HUES64 (cell line): ENCODE results near the gene THBS1.

Experiments used
- H3K27ac ChIP-seq: 2 replicates; pipeline ENCODE4 v1.7.0; 2013; ENCODE audit warnings: low read depth, low read length, inconsistent platforms
- H3K27me3 ChIP-seq: 2 replicates; pipeline ENCODE4 v1.6.1; 2013; ENCODE audit warnings: mild to moderate bottlenecking, low read length; ENCODE audit not compliant: insufficient read depth
- H3K36me3 ChIP-seq: 2 replicates; pipeline ENCODE4 v1.6.1; 2013; ENCODE audit warnings: mild to moderate bottlenecking, low read length; ENCODE audit not compliant: insufficient read depth
- H3K4me1 ChIP-seq: 2 replicates; pipeline ENCODE4 v1.6.1; 2013; ENCODE audit warnings: mild to moderate bottlenecking, low read length, moderate library complexity; ENCODE audit not compliant: insufficient read depth
- H3K4me3 ChIP-seq: 2 replicates; pipeline ENCODE4 v1.5.1; 2013; ENCODE audit warnings: mild to moderate bottlenecking, low read length, moderate library complexity
- H3K9ac ChIP-seq: 2 replicates; pipeline ENCODE4 v1.6.1; 2013; ENCODE audit warnings: mild to moderate bottlenecking, low read depth, low read length
- H3K9me3 ChIP-seq: 2 replicates; pipeline ENCODE4 v1.6.1; 2013; ENCODE audit warnings: low read depth, low read length; ENCODE audit not compliant: insufficient read depth
- WGBS: fragments of 150-250, 120-280 bp; methylation state at CpG from one replicate; pipeline ENCODE4 v1.1.7; 2013; ENCODE audit warnings: missing lambda C conversion rate; 5-methylcytosine and 5-hydroxymethylcytosine counted together

The THBS1 gene

DNA sequence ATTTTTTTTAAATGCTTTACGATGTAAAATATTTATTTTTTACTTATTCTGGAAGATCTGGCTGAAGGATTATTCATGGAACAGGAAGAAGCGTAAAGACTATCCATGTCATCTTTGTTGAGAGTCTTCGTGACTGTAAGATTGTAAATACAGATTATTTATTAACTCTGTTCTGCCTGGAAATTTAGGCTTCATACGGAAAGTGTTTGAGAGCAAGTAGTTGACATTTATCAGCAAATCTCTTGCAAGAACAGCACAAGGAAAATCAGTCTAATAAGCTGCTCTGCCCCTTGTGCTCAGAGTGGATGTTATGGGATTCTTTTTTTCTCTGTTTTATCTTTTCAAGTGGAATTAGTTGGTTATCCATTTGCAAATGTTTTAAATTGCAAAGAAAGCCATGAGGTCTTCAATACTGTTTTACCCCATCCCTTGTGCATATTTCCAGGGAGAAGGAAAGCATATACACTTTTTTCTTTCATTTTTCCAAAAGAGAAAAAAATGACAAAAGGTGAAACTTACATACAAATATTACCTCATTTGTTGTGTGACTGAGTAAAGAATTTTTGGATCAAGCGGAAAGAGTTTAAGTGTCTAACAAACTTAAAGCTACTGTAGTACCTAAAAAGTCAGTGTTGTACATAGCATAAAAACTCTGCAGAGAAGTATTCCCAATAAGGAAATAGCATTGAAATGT is 15.6 kb downstream of the THBS1 start:
- H3K9ac ChIP-seq, result no peak overlapping the region
- H3K36me3 ChIP-seq, result peaks cover 61% of the 10 kb centered on the region
- WGBS, result 94% methylated on average over 5 of the region's 5 CpGs
- no peak overlapping the region for H3K4me3 ChIP-seq
- peaks cover 3% of the 10 kb centered on the region; the same call in 1 of the 2 replicates for H3K4me1 ChIP-seq
- H3K27me3 ChIP-seq, result no peaks in the 10 kb centered on the region
- no peak overlapping the region for H3K27ac ChIP-seq
- no peaks in the 10 kb centered on the region for H3K9me3 ChIP-seq

DNA sequence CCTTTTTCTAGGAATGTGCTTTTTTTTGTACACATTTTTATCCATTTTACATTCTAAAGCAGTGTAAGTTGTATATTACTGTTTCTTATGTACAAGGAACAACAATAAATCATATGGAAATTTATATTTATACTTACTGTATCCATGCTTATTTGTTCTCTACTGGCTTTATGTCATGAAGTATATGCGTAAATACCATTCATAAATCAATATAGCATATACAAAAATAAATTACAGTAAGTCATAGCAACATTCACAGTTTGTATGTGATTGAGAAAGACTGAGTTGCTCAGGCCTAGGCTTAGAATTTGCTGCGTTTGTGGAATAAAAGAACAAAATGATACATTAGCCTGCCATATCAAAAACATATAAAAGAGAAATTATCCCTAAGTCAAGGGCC is 16.5 kb downstream of the THBS1 start:
- Histone ChIP-seq H3K4me1 (peaks cover 3% of the 10 kb centered on the region; the same call in 1 of the 2 replicates), H3K9ac (no peak overlapping the region), H3K27ac (no peak overlapping the region), H3K36me3 (peaks cover 52% of the 10 kb centered on the region), H3K4me3 (no peak overlapping the region), H3K27me3 (no peaks in the 10 kb centered on the region), H3K9me3 (no peaks in the 10 kb centered on the region)
- WGBS, result 86% methylated on average over 1 of the region's 2 CpGs

- Histone ChIP-seq H3K27me3 (no peaks in the 10 kb centered on the region), H3K4me3 (no peak overlapping the region), H3K36me3 (peaks cover 48% of the 10 kb centered on the region), H3K4me1 (peaks cover 3% of the 10 kb centered on the region; the same call in 1 of the 2 replicates), H3K27ac (no peak overlapping the region), H3K9me3 (no peaks in the 10 kb centered on the region), H3K9ac (no peak overlapping the region)
- WGBS, result 96% methylated on average over 6 of the region's 6 CpGs
Observed at GRCh38 chr15:39597751-39598185, 16.9 kb downstream of the THBS1 start.

- H3K36me3 ChIP-seq, result peaks cover 42% of the 10 kb centered on the region
- WGBS, result 86% methylated on average over 2 of the region's 3 CpGs
- H3K27ac ChIP-seq, result no peak overlapping the region
Observed at GRCh38 chr15:39598186-39598850, 17.4 kb downstream of the THBS1 start.

GRCh38 chr15:39598958-39599845 is 18.3 kb downstream of the THBS1 start:
- 90% methylated on average over 12 of the region's 12 CpGs for WGBS
- no peaks in the 10 kb centered on the region for H3K9me3 ChIP-seq
- peaks cover 34% of the 10 kb centered on the region for H3K36me3 ChIP-seq
- H3K27me3 ChIP-seq, result no peaks in the 10 kb centered on the region
- H3K27ac ChIP-seq, result no peak overlapping the region
- H3K9ac ChIP-seq, result no peak overlapping the region
- peaks cover 3% of the 10 kb centered on the region; the same call in 1 of the 2 replicates for H3K4me1 ChIP-seq
- H3K4me3 ChIP-seq, result no peak overlapping the region

More at GRCh38 chr15:39598186-39598850, 17.4 kb downstream of the THBS1 start:
- Histone ChIP-seq H3K4me1 (peaks cover 3% of the 10 kb centered on the region; the same call in 1 of the 2 replicates), H3K27me3 (no peaks in the 10 kb centered on the region), H3K4me3 (no peak overlapping the region), H3K9me3 (no peaks in the 10 kb centered on the region), H3K9ac (no peak overlapping the region)

GRCh38 chr15:39599871-39600270 is 19.0 kb downstream of the THBS1 start:
- Histone ChIP-seq H3K4me1 (peaks cover 3% of the 10 kb centered on the region; the same call in 1 of the 2 replicates), H3K4me3 (no peak overlapping the region), H3K27me3 (no peaks in the 10 kb centered on the region), H3K27ac (no peak overlapping the region), H3K36me3 (peaks cover 27% of the 10 kb centered on the region), H3K9ac (no peak overlapping the region), H3K9me3 (no peaks in the 10 kb centered on the region)
- 96% methylated on average over 2 of the region's 2 CpGs for WGBS

DNA sequence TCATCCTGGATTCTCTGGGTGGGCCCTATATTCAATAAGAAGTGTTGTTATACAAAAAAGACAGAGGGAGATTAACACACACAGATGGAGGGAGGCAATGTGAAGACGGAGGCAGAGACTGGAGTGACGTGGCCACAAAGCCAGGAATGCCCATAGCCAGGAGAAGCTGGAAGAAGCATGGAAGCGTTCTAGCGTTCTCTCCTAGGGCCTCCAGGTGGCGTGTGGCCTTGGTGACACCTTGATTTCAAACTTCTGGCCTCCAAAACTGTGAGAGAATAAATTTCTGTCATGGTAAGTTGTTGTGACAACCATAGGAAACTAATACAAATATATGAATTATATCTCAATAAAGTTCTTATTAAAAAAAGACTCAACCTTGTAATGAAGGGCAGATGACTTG is 21.3 kb downstream of the THBS1 start:
- WGBS, result 50% methylated on average over 5 of the region's 5 CpGs
- Histone ChIP-seq H3K27me3 (no peaks in the 10 kb centered on the region), H3K36me3 (peaks cover 4% of the 10 kb centered on the region), H3K9ac (no peak overlapping the region), H3K4me3 (no peak overlapping the region), H3K4me1 (no peaks in the 10 kb centered on the region), H3K9me3 (no peaks in the 10 kb centered on the region), H3K27ac (no peak overlapping the region)

- Histone ChIP-seq H3K27me3 (no peaks in the 10 kb centered on the region), H3K9ac (no peak overlapping the region), H3K36me3 (no peaks in the 10 kb centered on the region), H3K27ac (no peak overlapping the region), H3K9me3 (0 out of 2 replicates have a peak, but pooled peaks cover 5% of the 10 kb centered on the region), H3K4me3 (no peak overlapping the region), H3K4me1 (no peaks in the 10 kb centered on the region)
- WGBS, result 89% methylated on average over 1 of the region's 1 CpG
Observed at GRCh38 chr15:39605146-39605545, 24.3 kb downstream of the THBS1 start.

DNA sequence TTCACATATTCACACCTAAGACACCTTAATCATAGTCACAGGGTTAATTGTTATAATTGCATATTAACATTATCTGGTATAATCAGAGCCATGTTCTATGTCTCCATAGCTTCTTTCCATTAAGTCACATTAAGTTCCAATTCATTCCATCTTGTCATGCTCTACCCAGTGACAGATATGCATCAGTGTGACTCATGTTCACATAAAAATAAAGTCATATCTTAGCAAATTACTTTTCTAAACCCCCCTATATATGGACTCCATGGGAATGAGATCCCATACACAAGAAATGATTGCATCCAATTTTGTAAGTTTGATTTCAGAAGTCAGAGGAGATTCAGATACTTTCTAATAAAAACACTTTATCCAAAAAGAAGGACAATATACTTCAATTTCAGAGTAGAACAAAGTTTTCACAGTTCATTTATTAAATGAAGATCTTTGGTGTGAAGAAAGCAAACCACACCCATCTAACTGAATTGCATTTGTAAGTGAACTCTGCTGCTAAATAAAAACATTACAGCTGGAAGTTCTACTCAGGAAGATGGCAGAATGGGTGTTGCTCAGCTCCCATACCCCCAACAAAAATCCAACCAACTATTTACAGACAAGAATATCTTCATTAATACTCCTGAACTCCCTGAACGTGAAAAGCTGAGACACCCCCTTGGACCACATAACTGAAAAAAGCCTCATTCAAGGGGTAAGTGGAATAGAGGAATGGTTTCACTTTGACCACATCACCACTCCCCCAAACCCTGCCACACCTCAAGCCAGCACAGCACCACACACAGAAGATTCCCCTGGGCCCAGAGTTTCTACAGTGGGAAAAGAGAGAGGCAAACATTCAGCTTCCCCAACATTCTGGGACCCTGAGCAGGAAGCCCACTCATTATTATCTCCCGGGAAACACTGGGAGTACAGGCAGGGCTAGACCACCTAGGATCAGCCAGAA is 27.6 kb downstream of the THBS1 start:
- H3K9ac ChIP-seq, result no peak overlapping the region
- H3K4me1 ChIP-seq, result no peaks in the 10 kb centered on the region
- no peak overlapping the region for H3K4me3 ChIP-seq
- no peaks in the 10 kb centered on the region for H3K36me3 ChIP-seq
- no peaks in the 10 kb centered on the region for H3K27me3 ChIP-seq
- no peak overlapping the region for H3K27ac ChIP-seq
- WGBS, result 96% methylated on average over 1 of the region's 2 CpGs
- H3K9me3 ChIP-seq, result peaks cover 10% of the 10 kb centered on the region; the same call in 1 of the 2 replicates

DNA sequence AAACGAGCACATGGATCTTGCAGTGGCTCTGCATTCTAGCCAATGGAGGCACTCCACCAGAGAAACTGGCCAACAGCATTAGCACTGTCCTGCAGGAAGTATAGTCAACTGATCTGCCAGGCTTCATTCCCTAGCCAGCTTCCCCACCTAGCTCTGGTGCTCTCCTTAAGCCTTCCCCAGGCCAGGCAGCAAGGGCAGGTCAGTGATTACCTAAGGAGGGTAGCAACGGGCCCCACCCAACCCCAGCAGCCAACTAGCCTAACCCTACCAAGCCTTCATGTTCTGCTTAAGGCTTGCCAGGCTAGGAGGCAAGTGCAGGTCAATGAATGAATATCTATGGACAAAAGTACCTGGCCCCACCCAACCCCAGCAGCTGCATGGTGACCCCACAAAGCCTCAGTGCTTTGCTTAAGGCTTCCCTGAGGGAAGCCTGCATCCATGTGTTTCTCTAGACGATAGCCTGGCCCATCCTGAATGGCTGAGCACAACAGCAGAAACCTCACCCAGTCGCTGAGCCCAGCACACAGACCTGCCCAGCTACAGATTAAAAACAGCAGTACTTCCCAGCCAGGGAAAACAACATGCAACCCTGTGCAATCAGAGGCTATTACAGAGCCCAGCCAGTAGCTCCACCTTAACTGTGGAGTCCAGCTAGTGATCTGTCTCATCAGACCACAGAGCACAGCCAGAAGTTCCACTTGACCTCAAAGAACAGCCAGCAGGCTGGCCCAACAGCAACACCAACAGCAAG is 28.5 kb downstream of the THBS1 start:
- no peak overlapping the region for H3K4me3 ChIP-seq
- no peaks in the 10 kb centered on the region for H3K4me1 ChIP-seq
- no peak overlapping the region for H3K27ac ChIP-seq
- 88% methylated on average over 4 of the region's 4 CpGs for WGBS
- H3K27me3 ChIP-seq, result no peaks in the 10 kb centered on the region
- no peaks in the 10 kb centered on the region for H3K36me3 ChIP-seq
- no peak overlapping the region for H3K9ac ChIP-seq
- peaks cover 10% of the 10 kb centered on the region; the same call in 1 of the 2 replicates for H3K9me3 ChIP-seq
